GM23338 (cell line): Measurements from ENCODE around the gene ITGB3.

Experiments
- CREB1 ChIP-seq: fragments of 250-450 bp; sonication (Bioruptor Pico); IDR thresholded peaks from 2 replicates; pipeline ENCODE4 v1.5.0; 2020; ENCODE audit warnings: low read depth, mild to moderate bottlenecking, moderate library complexity
- EZH2 ChIP-seq: fragments of 200-600 bp; sonication (generic); IDR thresholded peaks from one replicate; pipeline ENCODE4 v1.8.0; 2017; ENCODE audit warnings: antibody characterized with exemption, mild to moderate bottlenecking, low read depth; ENCODE audit not compliant: unreplicated experiment
- EZH2phosphoT487 ChIP-seq: fragments of 200-600 bp; sonication (generic); IDR thresholded peaks from one replicate; pipeline ENCODE4 v1.8.1; 2018; ENCODE audit warnings: antibody characterized with exemption; ENCODE audit not compliant: unreplicated experiment
- JUNB ChIP-seq: IDR thresholded peaks from one replicate; pipeline ENCODE4 v1.6.1; 2016; ENCODE audit warnings: antibody characterized with exemption; ENCODE audit not compliant: unreplicated experiment
- NANOG ChIP-seq: IDR thresholded peaks from 2 replicates; pipeline ENCODE4 v1.6.1; 2016; ENCODE audit warnings: antibody characterized with exemption, borderline replicate concordance
- POLR2AphosphoS5 ChIP-seq: IDR thresholded peaks from 2 replicates; pipeline ENCODE4 v1.6.1; 2016; ENCODE audit warnings: antibody characterized with exemption, low read depth
- TF ChIP-seq, protein P1 (sequence below), 2 experiments: fragments of 200-600 bp in 1 of 2; sonication (generic) in 1 of 2; conservative IDR thresholded peaks; 2 replicates each; pipeline versions ENCODE4 v1.5.1 to v1.6.1; 2016 to 2017; ENCODE audit warnings: antibody characterized with exemption in 2 of 2, low read depth in 2 of 2, mild to moderate bottlenecking in 2 of 2, moderate library complexity in 1 of 2
- TF ChIP-seq, protein P2 (sequence below): IDR thresholded peaks from 2 replicates; pipeline ENCODE4 v1.6.1; 2016; ENCODE audit warnings: antibody characterized with exemption
- TF ChIP-seq, protein P3 (sequence below): IDR thresholded peaks from one replicate; pipeline ENCODE4 v1.6.1; 2018; ENCODE audit warnings: antibody characterized with exemption; ENCODE audit not compliant: unreplicated experiment

GRCh38 chr17:47272491-47272890 lies 18.9 kb downstream of the ITGB3 start:
- TF ChIP-seq, protein P1, sequence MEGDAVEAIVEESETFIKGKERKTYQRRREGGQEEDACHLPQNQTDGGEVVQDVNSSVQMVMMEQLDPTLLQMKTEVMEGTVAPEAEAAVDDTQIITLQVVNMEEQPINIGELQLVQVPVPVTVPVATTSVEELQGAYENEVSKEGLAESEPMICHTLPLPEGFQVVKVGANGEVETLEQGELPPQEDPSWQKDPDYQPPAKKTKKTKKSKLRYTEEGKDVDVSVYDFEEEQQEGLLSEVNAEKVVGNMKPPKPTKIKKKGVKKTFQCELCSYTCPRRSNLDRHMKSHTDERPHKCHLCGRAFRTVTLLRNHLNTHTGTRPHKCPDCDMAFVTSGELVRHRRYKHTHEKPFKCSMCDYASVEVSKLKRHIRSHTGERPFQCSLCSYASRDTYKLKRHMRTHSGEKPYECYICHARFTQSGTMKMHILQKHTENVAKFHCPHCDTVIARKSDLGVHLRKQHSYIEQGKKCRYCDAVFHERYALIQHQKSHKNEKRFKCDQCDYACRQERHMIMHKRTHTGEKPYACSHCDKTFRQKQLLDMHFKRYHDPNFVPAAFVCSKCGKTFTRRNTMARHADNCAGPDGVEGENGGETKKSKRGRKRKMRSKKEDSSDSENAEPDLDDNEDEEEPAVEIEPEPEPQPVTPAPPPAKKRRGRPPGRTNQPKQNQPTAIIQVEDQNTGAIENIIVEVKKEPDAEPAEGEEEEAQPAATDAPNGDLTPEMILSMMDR (conservative IDR thresholded peaks at IDR 0.05; ENCODE audit: low read depth in 2 of 2) = no peak
- TF ChIP-seq EZH2phosphoT487 (no peak), CREB1 (CRISPR knock-in tag) (no peak), EZH2 (no peak), POLR2AphosphoS5 (no peak), JUNB (no peak), NANOG (no peak)
- TF ChIP-seq, protein P2, sequence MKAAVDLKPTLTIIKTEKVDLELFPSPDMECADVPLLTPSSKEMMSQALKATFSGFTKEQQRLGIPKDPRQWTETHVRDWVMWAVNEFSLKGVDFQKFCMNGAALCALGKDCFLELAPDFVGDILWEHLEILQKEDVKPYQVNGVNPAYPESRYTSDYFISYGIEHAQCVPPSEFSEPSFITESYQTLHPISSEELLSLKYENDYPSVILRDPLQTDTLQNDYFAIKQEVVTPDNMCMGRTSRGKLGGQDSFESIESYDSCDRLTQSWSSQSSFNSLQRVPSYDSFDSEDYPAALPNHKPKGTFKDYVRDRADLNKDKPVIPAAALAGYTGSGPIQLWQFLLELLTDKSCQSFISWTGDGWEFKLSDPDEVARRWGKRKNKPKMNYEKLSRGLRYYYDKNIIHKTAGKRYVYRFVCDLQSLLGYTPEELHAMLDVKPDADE = no peak
- TF ChIP-seq, protein P3, sequence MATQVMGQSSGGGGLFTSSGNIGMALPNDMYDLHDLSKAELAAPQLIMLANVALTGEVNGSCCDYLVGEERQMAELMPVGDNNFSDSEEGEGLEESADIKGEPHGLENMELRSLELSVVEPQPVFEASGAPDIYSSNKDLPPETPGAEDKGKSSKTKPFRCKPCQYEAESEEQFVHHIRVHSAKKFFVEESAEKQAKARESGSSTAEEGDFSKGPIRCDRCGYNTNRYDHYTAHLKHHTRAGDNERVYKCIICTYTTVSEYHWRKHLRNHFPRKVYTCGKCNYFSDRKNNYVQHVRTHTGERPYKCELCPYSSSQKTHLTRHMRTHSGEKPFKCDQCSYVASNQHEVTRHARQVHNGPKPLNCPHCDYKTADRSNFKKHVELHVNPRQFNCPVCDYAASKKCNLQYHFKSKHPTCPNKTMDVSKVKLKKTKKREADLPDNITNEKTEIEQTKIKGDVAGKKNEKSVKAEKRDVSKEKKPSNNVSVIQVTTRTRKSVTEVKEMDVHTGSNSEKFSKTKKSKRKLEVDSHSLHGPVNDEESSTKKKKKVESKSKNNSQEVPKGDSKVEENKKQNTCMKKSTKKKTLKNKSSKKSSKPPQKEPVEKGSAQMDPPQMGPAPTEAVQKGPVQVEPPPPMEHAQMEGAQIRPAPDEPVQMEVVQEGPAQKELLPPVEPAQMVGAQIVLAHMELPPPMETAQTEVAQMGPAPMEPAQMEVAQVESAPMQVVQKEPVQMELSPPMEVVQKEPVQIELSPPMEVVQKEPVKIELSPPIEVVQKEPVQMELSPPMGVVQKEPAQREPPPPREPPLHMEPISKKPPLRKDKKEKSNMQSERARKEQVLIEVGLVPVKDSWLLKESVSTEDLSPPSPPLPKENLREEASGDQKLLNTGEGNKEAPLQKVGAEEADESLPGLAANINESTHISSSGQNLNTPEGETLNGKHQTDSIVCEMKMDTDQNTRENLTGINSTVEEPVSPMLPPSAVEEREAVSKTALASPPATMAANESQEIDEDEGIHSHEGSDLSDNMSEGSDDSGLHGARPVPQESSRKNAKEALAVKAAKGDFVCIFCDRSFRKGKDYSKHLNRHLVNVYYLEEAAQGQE = no peak
